ENCODE results near the gene MAN1A1. TPM values are rescaled to one million over a fixed set of nuclear protein-coding genes. Genes with fewer than 3 reads are reported as not detected.

MAN1A1 gene
- polyA plus RNA-seq, 2 of the 4 experiments (the other 2 are of a cell fraction): 0.05 TPM; not detected in 1

GRCh38 chr6:119339941-119340456 lies 9.6 kb downstream of the MAN1A1 start:
- 46% methylated on average over 4 of the region's 4 CpGs for WGBS (ENCODE audit: missing lambda C conversion rate)
- FAIRE-seq: no peak
- ChIA-PET POLR2A (no interaction called here), CTCF (no interaction called here)
- DNase-seq (ENCODE audit: low read depth in 1 of 2, low spot score in 1 of 2): no peak
- H3K4me3 ChIP-seq: no peak overlapping the region
- no peak overlapping the region for H3K27ac ChIP-seq
- no peak for ATAC-seq
- H3K4me2 ChIP-seq: no peak overlapping the region
- H3K9me3 ChIP-seq: no peaks in the 10 kb centered on the region
- no peak for TF ChIP-seq FOXS1 (CRISPR knock-in tag; IDR thresholded peaks at IDR 0.05)
- TF ChIP-seq CHD2 (IDR thresholded peaks at IDR 0.05; ENCODE audit: low read length, partially characterized antibody): no peak
- TF ChIP-seq, protein P1, sequence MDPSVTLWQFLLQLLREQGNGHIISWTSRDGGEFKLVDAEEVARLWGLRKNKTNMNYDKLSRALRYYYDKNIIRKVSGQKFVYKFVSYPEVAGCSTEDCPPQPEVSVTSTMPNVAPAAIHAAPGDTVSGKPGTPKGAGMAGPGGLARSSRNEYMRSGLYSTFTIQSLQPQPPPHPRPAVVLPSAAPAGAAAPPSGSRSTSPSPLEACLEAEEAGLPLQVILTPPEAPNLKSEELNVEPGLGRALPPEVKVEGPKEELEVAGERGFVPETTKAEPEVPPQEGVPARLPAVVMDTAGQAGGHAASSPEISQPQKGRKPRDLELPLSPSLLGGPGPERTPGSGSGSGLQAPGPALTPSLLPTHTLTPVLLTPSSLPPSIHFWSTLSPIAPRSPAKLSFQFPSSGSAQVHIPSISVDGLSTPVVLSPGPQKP (IDR thresholded peaks at IDR 0.05; ENCODE audit: low read depth, low read length): no peak
- no peak for TF ChIP-seq USF2 (IDR thresholded peaks at IDR 0.05)
- no peak for TF ChIP-seq NFE2L2 (conservative IDR thresholded peaks at IDR 0.05; ENCODE audit: low read length)
- TF ChIP-seq CBX8 (IDR thresholded peaks at IDR 0.05): no peak
- TF ChIP-seq TFCP2L1 (CRISPR knock-in tag; IDR thresholded peaks at IDR 0.05): no peak
- no peak for TF ChIP-seq EP300 (IDR thresholded peaks at IDR 0.05)
- no peak for TF ChIP-seq MAZ (IDR thresholded peaks at IDR 0.05; ENCODE audit: borderline replicate concordance, low read depth, low read length)
- no peak for TF ChIP-seq ESRRA (IDR thresholded peaks at IDR 0.05; ENCODE audit: borderline replicate concordance, low read length)
- TF ChIP-seq CBX2 (IDR thresholded peaks at IDR 0.05; ENCODE audit: borderline replicate concordance, low read depth): no peak
- no peak for TF ChIP-seq EHMT2 (IDR thresholded peaks at IDR 0.05; ENCODE audit: low read depth)
- no peak for TF ChIP-seq FOSB (CRISPR knock-in tag; IDR thresholded peaks at IDR 0.05)
- TF ChIP-seq GATA3 (IDR thresholded peaks at IDR 0.05; ENCODE audit: borderline replicate concordance): no peak
- TF ChIP-seq KDM1A (IDR thresholded peaks at IDR 0.05; ENCODE audit: low read depth): no peak
- H3K4me1 ChIP-seq: no peaks in the 10 kb centered on the region

GRCh38 chr6:119337762-119338161 lies 11.8 kb downstream of the MAN1A1 start:
- Histone ChIP-seq H3K4me2 (no peak overlapping the region), H3K27ac (no peak overlapping the region), H3K4me3 (no peak overlapping the region), H3K4me1 (no peaks in the 10 kb centered on the region), H3K9me3 (no peaks in the 10 kb centered on the region)
- ATAC-seq: no peak
- CTCF ChIA-PET: interaction anchor here (0.9 to 1.0 kb wide), 2 partner anchors 10 to 189 kb away, joined by 3 to 4 read pairs; no protein-coding TSS in a partner anchor
- TF ChIP-seq MAFK (IDR thresholded peaks at IDR 0.05; ENCODE audit: partially characterized antibody) (peak; percentile 19), FOXS1 (CRISPR knock-in tag; IDR thresholded peaks at IDR 0.05) (no peak), RNF2 (IDR thresholded peaks at IDR 0.05; ENCODE audit: borderline replicate concordance, low read depth) (no peak)
- FAIRE-seq: no peak
- POLR2A ChIA-PET: no interaction called here
- DNase-seq (ENCODE audit: low read depth in 1 of 2, low spot score in 1 of 2): no peak
- WGBS (ENCODE audit: missing lambda C conversion rate): 0% methylated on average over 1 of the region's 1 CpG

- no peaks in the 10 kb centered on the region for H3K9me3 ChIP-seq
- no peak overlapping the region for H3K4me2 ChIP-seq
- no peak overlapping the region for H3K27ac ChIP-seq
- CTCF ChIA-PET: interaction anchor here (1.0 kb wide), 1 partner anchor 11 kb away, joined by 3 read pairs; no protein-coding TSS in a partner anchor
- FAIRE-seq (no peak), ATAC-seq (no peak), DNase-seq (ENCODE audit: low read depth in 1 of 2, low spot score in 1 of 2) (no peak)
- POLR2A ChIA-PET: no interaction called here
- TF ChIP-seq MAFK (IDR thresholded peaks at IDR 0.05; ENCODE audit: partially characterized antibody) (no peak), HES2 (IDR thresholded peaks at IDR 0.05) (no peak), ZSCAN20 (CRISPR knock-in tag; IDR thresholded peaks at IDR 0.05) (no peak), KDM1A (IDR thresholded peaks at IDR 0.05; ENCODE audit: low read depth) (no peak), MAZ (IDR thresholded peaks at IDR 0.05; ENCODE audit: borderline replicate concordance, low read depth, low read length) (no peak), TP53 (CRISPR knock-in tag; IDR thresholded peaks at IDR 0.05) (no peak), ATOH8 (CRISPR knock-in tag; IDR thresholded peaks at IDR 0.05; ENCODE audit: low read depth) (no peak), HMGXB4 (CRISPR knock-in tag; IDR thresholded peaks at IDR 0.05; ENCODE audit: borderline replicate concordance) (no peak), FOSB (CRISPR knock-in tag; IDR thresholded peaks at IDR 0.05) (no peak), RNF2 (IDR thresholded peaks at IDR 0.05; ENCODE audit: borderline replicate concordance, low read depth) (no peak), HEYL (CRISPR knock-in tag; IDR thresholded peaks at IDR 0.05) (no peak), HDAC2 (IDR thresholded peaks at IDR 0.05) (no peak), ZC3H11A (IDR thresholded peaks at IDR 0.05) (no peak), NFE2L2 (conservative IDR thresholded peaks at IDR 0.05; ENCODE audit: low read length) (no peak), GATA3 (IDR thresholded peaks at IDR 0.05; ENCODE audit: borderline replicate concordance) (no peak)
- H3K4me3 ChIP-seq: no peak overlapping the region
- 74% methylated on average over 5 of the region's 5 CpGs for WGBS (ENCODE audit: missing lambda C conversion rate)
- H3K4me1 ChIP-seq: no peaks in the 10 kb centered on the region
Observed at GRCh38 chr6:119337252-119337651, 12.3 kb downstream of the MAN1A1 start.
